Adrenal gland (tissue), 12 donors: ENCODE measurements around the gene THUMPD2. TPM values are rescaled to one million over a fixed set of nuclear protein-coding genes. Genes with fewer than 3 reads are reported as not detected.

Source experiments
- DNase-seq, 7 donors: peaks; one replicate each; pipeline ENCODE4 v3.0.0-alpha.2; 2019 to 2020
- H3K27ac ChIP-seq, 5 donors: fragments of 200-600 bp; sonication (generic) in 4 of 5; 1 replicate in 3 of 5; 2 replicates in 2 of 5; pipeline versions ENCODE4 v1.5.1 to v1.8.0; 2016 to 2020; ENCODE audit warnings: mild to moderate bottlenecking in 1 of 5
- H3K27me3 ChIP-seq: fragments of 200-600 bp; 2 replicates; pipeline ENCODE4 v1.8.0; 2021
- H3K36me3 ChIP-seq, 2 donors: fragments of 200-600 bp; replicated peaks in 1 of 2; 1 replicate in 1 of 2; 2 replicates in 1 of 2; pipeline versions ENCODE4 v1.5.1 to v1.8.0; 2018 to 2022
- H3K4me1 ChIP-seq, 2 donors: fragments of 200-600 bp; replicated peaks in 1 of 2; 1 replicate in 1 of 2; 2 replicates in 1 of 2; pipeline versions ENCODE4 v1.5.1 to v1.8.0; 2018 to 2021
- H3K4me3 ChIP-seq, 4 donors: fragments of 200-600 bp; sonication (generic) in 3 of 4; one replicate each; pipeline ENCODE4 v1.5.1; 2016 to 2018
- H3K9me3 ChIP-seq, 3 donors: fragments of 200-600 bp; sonication (generic) in 1 of 3; replicated peaks in 1 of 3; 1 replicate in 2 of 3; 2 replicates in 1 of 3; pipeline versions ENCODE4 v1.5.1 to v1.8.0; 2016 to 2021
- POLR2A ChIP-seq, 2 donors: fragments of 450-650 bp; IDR thresholded peaks; one replicate each; pipeline ENCODE4 v1.6.1; 2017; ENCODE audit warnings: antibody characterized with exemption in 2 of 2, mild to moderate bottlenecking in 2 of 2, moderate library complexity in 1 of 2
- WGBS, 4 donors: extraction: QIAGEN DNeasy Blood & Tissue Kit in 2 of 4; methylation state at CpG; one replicate each; pipeline versions ENCODE4 v1.1.5 to v1.1.7; 2013 to 2017; 5-methylcytosine and 5-hydroxymethylcytosine counted together
- intact Hi-C, 2 donors: fragments of 100-400 bp; cut with DNase I; formaldehyde crosslinking; loops; one replicate each; pipeline versions ENCODE4 v1.14.1 to v1.15.0; 2022 to 2023
- polyA plus RNA-seq, 3 donors: library from polyadenylated mRNA; stranded (reverse); fragments of 200-250 nt in 2 of 3; fragments of 350-450 nt in 1 of 3; fragmentation: Illumina TruSeq in 1 of 3; extraction: RNeasy Lipid Tissue Mini Kit (QIAGEN cat#74804) in 1 of 3; gene quantifications; one replicate each; pipeline ENCODE4 v1.2.3, GENCODE V29; 2013 to 2014
- total RNA-seq, 9 donors: library from RNA; depleted of rRNA in 4 of 9; stranded (reverse); fragments of >200 nt in 4 of 9; fragments of 120-200 nt in 1 of 9; fragmentation: NEBNext Ultra II Directional in 1 of 9; extraction: Animal tissue kit (Norgen Biotek cat#: 25700) in 1 of 9; gene quantifications; one replicate each; pipeline versions ENCODE4 v1.1.0 to v1.2.4, GENCODE V29; 2013 to 2023
- TF ChIP-seq, protein P1 (sequence below), 6 experiments: fragments of 450-650 bp in 4 of 6; fragments of 200-600 bp in 2 of 6; sonication (generic) in 1 of 6; IDR thresholded peaks; 1 replicate in 5 of 6; 2 replicates in 1 of 6; pipeline versions ENCODE4 v1.5.1 to v1.8.0; 2016 to 2021; ENCODE audit warnings: antibody characterized with exemption in 6 of 6, mild to moderate bottlenecking in 2 of 6, moderate library complexity in 1 of 6
- donor health status: healthy with polysubstance abuse.
- donor health status: Bipolar disorder and iron deficiency.
- donor health status: DM: yes; HTN: yes; CAD: no.
- donor health status: DM: no; HTN: no; CAD: no.
- donor health status: DM: no; HTN: no; CAD: no.
- donor health status: DM: yes; HTN: yes; CAD: no.

The THUMPD2 gene
- total and polyA plus RNA-seq, 12 donors: 3.0 to 216 (median 10.0) TPM

DNA sequence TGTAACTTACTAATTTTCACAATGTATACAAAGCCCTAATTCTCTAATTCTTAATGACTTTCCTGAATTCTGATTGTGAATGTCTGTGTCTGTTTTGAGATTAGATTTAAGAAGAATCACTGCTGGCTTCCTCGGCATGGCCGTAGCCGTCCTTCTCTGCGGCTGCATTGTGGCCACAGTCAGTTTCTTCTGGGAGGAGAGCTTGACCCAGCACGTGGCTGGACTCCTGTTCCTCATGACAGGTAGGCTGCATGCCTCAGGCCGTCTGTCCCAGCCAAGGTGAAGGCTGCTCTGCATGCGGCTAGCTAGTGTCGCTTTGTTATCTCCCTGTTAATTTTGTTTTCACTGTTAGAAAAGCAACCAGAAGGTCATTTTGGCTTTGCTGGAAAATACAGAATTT is 72.1 kb downstream of the THUMPD2 start:
- WGBS, 4 donors: 86 to 93% (median 89%) methylated on average over 8 of the region's 8 CpGs

GRCh38 chr2:39706312-39706711 is 72.7 kb downstream of the THUMPD2 start:
- Histone ChIP-seq H3K9me3 (peaks cover 0 to 8% (median 6%) of the 10 kb centered on the region in 3 donors), H3K27ac (no peak overlapping the region), H3K4me3 (no peak overlapping the region), H3K27me3 (no peaks in the 10 kb centered on the region), H3K36me3 (no peaks in the 10 kb centered on the region), H3K4me1 (no peaks in the 10 kb centered on the region)
- TF ChIP-seq, protein P1, sequence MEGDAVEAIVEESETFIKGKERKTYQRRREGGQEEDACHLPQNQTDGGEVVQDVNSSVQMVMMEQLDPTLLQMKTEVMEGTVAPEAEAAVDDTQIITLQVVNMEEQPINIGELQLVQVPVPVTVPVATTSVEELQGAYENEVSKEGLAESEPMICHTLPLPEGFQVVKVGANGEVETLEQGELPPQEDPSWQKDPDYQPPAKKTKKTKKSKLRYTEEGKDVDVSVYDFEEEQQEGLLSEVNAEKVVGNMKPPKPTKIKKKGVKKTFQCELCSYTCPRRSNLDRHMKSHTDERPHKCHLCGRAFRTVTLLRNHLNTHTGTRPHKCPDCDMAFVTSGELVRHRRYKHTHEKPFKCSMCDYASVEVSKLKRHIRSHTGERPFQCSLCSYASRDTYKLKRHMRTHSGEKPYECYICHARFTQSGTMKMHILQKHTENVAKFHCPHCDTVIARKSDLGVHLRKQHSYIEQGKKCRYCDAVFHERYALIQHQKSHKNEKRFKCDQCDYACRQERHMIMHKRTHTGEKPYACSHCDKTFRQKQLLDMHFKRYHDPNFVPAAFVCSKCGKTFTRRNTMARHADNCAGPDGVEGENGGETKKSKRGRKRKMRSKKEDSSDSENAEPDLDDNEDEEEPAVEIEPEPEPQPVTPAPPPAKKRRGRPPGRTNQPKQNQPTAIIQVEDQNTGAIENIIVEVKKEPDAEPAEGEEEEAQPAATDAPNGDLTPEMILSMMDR (IDR thresholded peaks at IDR 0.05): no peak
- no peak for TF ChIP-seq POLR2A (IDR thresholded peaks at IDR 0.05)
- no peak for DNase-seq
- intact Hi-C loops: no loop called here
- WGBS, 4 donors: 76 to 96% (median 86%) methylated on average over 1 of the region's 1 CpG

More for the DNA sequence above, 72.1 kb downstream of the THUMPD2 start:
- Histone ChIP-seq H3K27me3 (no peaks in the 10 kb centered on the region), H3K36me3 (no peaks in the 10 kb centered on the region), H3K4me3 (no peak overlapping the region), H3K9me3 (peaks cover 0 to 3% (median 2%) of the 10 kb centered on the region in 3 donors), H3K4me1 (no peaks in the 10 kb centered on the region), H3K27ac (no peak overlapping the region)
- DNase-seq: no peak
- no peak for TF ChIP-seq POLR2A (IDR thresholded peaks at IDR 0.05)
- TF ChIP-seq, protein P1 (IDR thresholded peaks at IDR 0.05): no peak
- intact Hi-C loops: no loop called here

DNA sequence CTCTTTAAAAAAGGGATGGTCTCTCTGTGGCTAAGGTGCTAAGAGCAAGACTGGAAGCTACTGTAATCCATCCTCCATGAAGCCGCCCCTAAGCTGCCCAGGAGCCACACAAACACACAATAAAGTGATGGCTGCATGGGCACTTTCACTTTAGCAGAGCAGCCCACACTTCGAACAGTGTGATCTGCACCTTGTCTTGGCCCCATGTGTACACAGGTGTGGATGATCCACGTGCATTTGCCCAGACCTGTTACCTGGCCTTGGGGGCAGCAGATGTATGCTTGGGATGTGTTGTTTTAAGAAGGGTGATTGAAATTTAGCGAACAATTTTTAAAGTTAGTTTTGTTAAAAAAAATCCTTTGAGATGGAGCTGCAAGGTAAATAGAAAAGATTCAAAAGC is 73.4 kb downstream of the THUMPD2 start:
- no peak overlapping the region for H3K27ac ChIP-seq
- no peaks in the 10 kb centered on the region for H3K36me3 ChIP-seq
- TF ChIP-seq, protein P1 (IDR thresholded peaks at IDR 0.05): no peak
- no peak for TF ChIP-seq POLR2A (IDR thresholded peaks at IDR 0.05)
- H3K4me3 ChIP-seq: no peak overlapping the region
- WGBS, 4 donors: 65 to 88% (median 79%) methylated on average over 4 of the region's 4 CpGs
- H3K4me1 ChIP-seq: no peaks in the 10 kb centered on the region
- no peaks in the 10 kb centered on the region for H3K27me3 ChIP-seq
- intact Hi-C loops: no loop called here
- DNase-seq: no peak
- peaks cover 0 to 15% (median 10%) of the 10 kb centered on the region in 3 donors for H3K9me3 ChIP-seq

DNA sequence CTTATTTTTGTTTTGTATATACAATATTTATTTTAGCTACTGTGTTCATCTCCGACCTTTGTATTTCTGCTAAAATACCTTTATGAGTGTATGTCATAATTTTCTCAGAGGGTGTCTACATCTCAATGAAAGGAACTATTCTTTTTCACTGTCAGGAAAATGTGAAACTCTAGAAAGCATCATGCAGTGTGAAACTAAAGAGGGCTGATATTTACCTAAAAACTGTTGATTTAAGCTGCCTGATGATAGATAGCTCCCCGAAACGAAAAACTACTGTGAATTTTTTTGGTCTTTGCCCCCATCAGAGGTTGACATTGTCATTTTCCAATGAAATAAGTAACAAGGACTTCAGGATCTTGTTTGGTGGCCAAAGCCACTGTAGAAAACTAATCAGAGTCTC is 74.5 kb downstream of the THUMPD2 start:
- intact Hi-C loops: no loop called here

More for the DNA sequence above, 74.5 kb downstream of the THUMPD2 start:
- Histone ChIP-seq H3K4me1 (no peaks in the 10 kb centered on the region), H3K4me3 (no peak overlapping the region), H3K9me3 (peaks cover 0 to 15% (median 11%) of the 10 kb centered on the region in 3 donors), H3K27me3 (no peaks in the 10 kb centered on the region), H3K36me3 (no peaks in the 10 kb centered on the region), H3K27ac (no peak overlapping the region)
- TF ChIP-seq POLR2A (IDR thresholded peaks at IDR 0.05): no peak
- TF ChIP-seq, protein P1 (IDR thresholded peaks at IDR 0.05): no peak
- 92 to 94% (median 93%) methylated on average over 3 of the region's 3 CpGs for WGBS, 4 donors
- no peak for DNase-seq
